GM19397 (cell line): ENCODE data around the gene NUP88.

Experiments
- ATAC-seq: cut with Tn5 transposase; IDR thresholded peaks from one replicate; pipeline ENCODE4 v1.9.1; 2021; ENCODE audit warnings: mild to moderate bottlenecking, moderate library complexity; ENCODE audit not compliant: unreplicated experiment

The NUP88 gene

GRCh38 chr17:5419959-5420653 lies 644 bp upstream of the NUP88 start, which contains the start of gene RPAIN:
RPAIN (plus strand) TSS chr17:5420182; CDS start chr17:5420211, 29 bp downstream.
- peak; percentile 56 for ATAC-seq

- peak; percentile 33 for ATAC-seq
Measured at GRCh38 chr17:5418858-5419355, 555 bp downstream of the NUP88 start.

GRCh38 chr17:5416901-5417300 lies 2.6 kb downstream of the NUP88 start:
- no peak for ATAC-seq

- no peak for ATAC-seq
Measured at GRCh38 chr17:5413682-5414081, 5.8 kb downstream of the NUP88 start.

GRCh38 chr17:5410594-5411272 lies 8.7 kb downstream of the NUP88 start:
- ATAC-seq, result no peak

- ATAC-seq, result no peak
Measured at GRCh38 chr17:5408186-5408585, 11.3 kb downstream of the NUP88 start.

GRCh38 chr17:5405400-5405799 lies 14.1 kb downstream of the NUP88 start:
- ATAC-seq, result no peak

GRCh38 chr17:5399767-5400166 lies 19.7 kb downstream of the NUP88 start:
- ATAC-seq, result no peak

GRCh38 chr17:5396612-5397011 lies 22.9 kb downstream of the NUP88 start:
- no peak for ATAC-seq

GRCh38 chr17:5391678-5392077 lies 27.8 kb downstream of the NUP88 start:
- no peak for ATAC-seq

- ATAC-seq, result no peak
Measured at GRCh38 chr17:5381542-5381941, 37.9 kb downstream of the NUP88 start.

GRCh38 chr17:5380491-5381135 lies 38.8 kb downstream of the NUP88 start:
- ATAC-seq, result no peak

GRCh38 chr17:5379351-5380107 lies 39.9 kb downstream of the NUP88 start:
- no peak for ATAC-seq

GRCh38 chr17:5378566-5379207 lies 40.8 kb downstream of the NUP88 start:
- no peak for ATAC-seq

GRCh38 chr17:5373112-5373511 lies 46.4 kb downstream of the NUP88 start:
- no peak for ATAC-seq

GRCh38 chr17:5370411-5370810 lies 49.1 kb downstream of the NUP88 start:
- no peak for ATAC-seq

- no peak for ATAC-seq
Measured at GRCh38 chr17:5365831-5366230, 53.6 kb downstream of the NUP88 start.

- no peak for ATAC-seq
Measured at GRCh38 chr17:5364696-5365095, 54.8 kb downstream of the NUP88 start.

- ATAC-seq, result no peak
Measured at GRCh38 chr17:5364156-5364555, 55.3 kb downstream of the NUP88 start.

- no peak for ATAC-seq
Measured at GRCh38 chr17:5362162-5362811, 57.2 kb downstream of the NUP88 start.
